Gastroesophageal sphincter (tissue), 4 donors: ENCODE data around the gene PTPRD. TPM values are rescaled to one million over a fixed set of nuclear protein-coding genes. Genes with fewer than 3 reads are reported as not detected.

Source experiments
- ATAC-seq: fragments of 150-250 bp; one replicate; pipeline ENCODE4 v1.9.1; 2016; ENCODE audit warnings: mild to moderate bottlenecking, moderate library complexity
- H3K27ac ChIP-seq, 4 donors: fragments of 200-600 bp; sonication (generic) in 3 of 4; 1 replicate in 3 of 4; 2 replicates in 1 of 4; pipeline ENCODE4 v1.5.1; 2016 to 2019
- H3K27me3 ChIP-seq: fragments of 200-600 bp; sonication (generic); one replicate; pipeline ENCODE4 v1.5.1; 2019
- H3K36me3 ChIP-seq, 2 donors: fragments of 200-600 bp; sonication (generic); one replicate each; pipeline ENCODE4 v1.5.1; 2019; ENCODE audit warnings: control low read depth in 1 of 2
- H3K4me1 ChIP-seq, 3 donors: fragments of 200-600 bp; sonication (generic); 1 replicate in 2 of 3; 2 replicates in 1 of 3; pipeline ENCODE4 v1.5.1; 2016 to 2019; ENCODE audit warnings: control low read depth in 2 of 3
- H3K4me3 ChIP-seq, 2 donors: fragments of 200-600 bp; sonication (generic); one replicate each; pipeline ENCODE4 v1.5.1; 2019; ENCODE audit warnings: mild to moderate bottlenecking in 1 of 2, moderate library complexity in 1 of 2
- H3K9me3 ChIP-seq, 3 donors: fragments of 200-600 bp; sonication (generic); one replicate each; pipeline ENCODE4 v1.5.1; 2017 to 2019; ENCODE audit warnings: control low read depth in 2 of 3
- CTCF ChIP-seq, 4 experiments: fragments of 200-600 bp in 2 of 4; fragments of 450-650 bp in 2 of 4; sonication (generic) in 1 of 4; IDR thresholded peaks; one replicate each; pipeline ENCODE4 v1.5.1; 2017 to 2019; ENCODE audit warnings: antibody characterized with exemption in 4 of 4, mild to moderate bottlenecking in 2 of 4, moderate library complexity in 2 of 4
- EP300 ChIP-seq: sonication (generic); formaldehyde crosslinking; IDR thresholded peaks from one replicate; pipeline ENCODE4 v1.6.1; 2017; ENCODE audit warnings: antibody characterized with exemption, mild to moderate bottlenecking
- POLR2A ChIP-seq, 2 donors: fragments of 450-650 bp; IDR thresholded peaks; one replicate each; pipeline ENCODE4 v1.6.1; 2017; ENCODE audit warnings: antibody characterized with exemption in 2 of 2, mild to moderate bottlenecking in 2 of 2, moderate library complexity in 1 of 2
- POLR2AphosphoS5 ChIP-seq: sonication (generic); formaldehyde crosslinking; IDR thresholded peaks from one replicate; pipeline ENCODE4 v1.6.1; 2017; ENCODE audit warnings: antibody characterized with exemption
- WGBS, 2 donors: methylation state at CpG; one replicate each; pipeline ENCODE4 v1.1.5; 2018; ENCODE audit warnings: low coverage in 1 of 2; 5-methylcytosine and 5-hydroxymethylcytosine counted together
- total RNA-seq, 4 donors: library from RNA; depleted of rRNA; stranded (reverse); fragments of >200 nt; gene quantifications; one replicate each; pipeline ENCODE4 v1.1.0, GENCODE V29; 2016

Gene PTPRD
- total RNA-seq, 4 donors from 2014 or later, result 3.5 to 53.9 (median 15.8) TPM

DNA sequence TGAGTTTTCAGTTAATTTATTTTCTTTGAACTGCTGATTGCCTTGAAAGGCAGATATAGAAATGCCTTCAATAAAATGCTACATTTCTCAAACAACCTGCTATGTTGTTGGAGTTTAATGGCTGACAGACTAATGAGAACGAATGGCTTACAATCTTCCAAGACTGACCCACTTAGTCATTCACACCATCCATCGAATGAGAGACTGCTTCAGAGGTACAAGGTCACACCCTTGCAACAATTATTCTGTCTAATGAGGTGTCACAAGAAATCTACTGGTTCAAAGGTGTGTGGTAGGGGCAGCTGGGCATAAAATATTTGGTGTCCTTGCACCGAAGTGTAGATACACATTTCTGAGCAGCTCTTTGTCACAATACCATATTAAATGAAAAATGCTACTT, 18.3 kb downstream of the PTPRD start:
- Histone ChIP-seq H3K9me3 (no peaks in the 10 kb centered on the region), H3K36me3 (no peaks in the 10 kb centered on the region), H3K4me3 (no peak overlapping the region), H3K4me1 (no peaks in the 10 kb centered on the region), H3K27me3 (no peaks in the 10 kb centered on the region), H3K27ac (no peak overlapping the region)
- no peak for ATAC-seq
- no peak for TF ChIP-seq POLR2AphosphoS5
- TF ChIP-seq EP300, result no peak
- TF ChIP-seq CTCF (IDR thresholded peaks at IDR 0.05), result no peak
- no peak for TF ChIP-seq POLR2A (IDR thresholded peaks at IDR 0.05)
- WGBS, 2 donors, result 24 to 38% methylated on average over 2 of the region's 3 CpGs

GRCh38 chr9:10586407-10586806, 26.4 kb downstream of the PTPRD start:
- Histone ChIP-seq H3K9me3 (no peaks in the 10 kb centered on the region), H3K27ac (no peak overlapping the region), H3K36me3 (no peaks in the 10 kb centered on the region), H3K27me3 (no peaks in the 10 kb centered on the region), H3K4me1 (no peaks in the 10 kb centered on the region), H3K4me3 (no peak overlapping the region)
- 82 to 89% methylated on average over 6 of the region's 6 CpGs for WGBS, 2 donors
- TF ChIP-seq CTCF (IDR thresholded peaks at IDR 0.05) (no peak), POLR2AphosphoS5 (no peak), POLR2A (IDR thresholded peaks at IDR 0.05) (no peak), EP300 (no peak)
- ATAC-seq, result no peak

DNA sequence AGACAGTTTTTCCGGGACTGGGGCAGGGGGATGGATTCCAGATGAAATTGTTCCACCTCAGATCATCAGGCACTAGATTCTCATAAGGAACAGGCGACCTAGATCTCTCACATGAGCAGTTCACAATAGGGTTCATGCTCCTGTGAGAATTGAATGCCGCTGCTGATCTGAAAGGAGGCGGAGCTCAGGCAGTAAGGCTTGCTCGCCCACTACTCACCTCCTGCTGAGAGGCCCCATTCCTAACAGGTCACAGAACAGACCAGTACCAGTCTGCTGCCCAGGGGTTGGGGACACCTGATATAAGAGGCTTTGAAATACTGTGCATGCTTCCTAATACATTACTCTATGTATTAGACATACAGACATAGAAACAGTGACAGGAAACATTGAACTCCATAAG, 41.1 kb downstream of the PTPRD start:
- ATAC-seq, result no peak
- no peaks in the 10 kb centered on the region for H3K36me3 ChIP-seq
- H3K27me3 ChIP-seq, result no peaks in the 10 kb centered on the region
- no peak overlapping the region for H3K27ac ChIP-seq
- H3K9me3 ChIP-seq, result no peaks in the 10 kb centered on the region
- H3K4me3 ChIP-seq, result no peak overlapping the region
- H3K4me1 ChIP-seq, result no peaks in the 10 kb centered on the region
- TF ChIP-seq EP300 (no peak), POLR2A (IDR thresholded peaks at IDR 0.05) (no peak), CTCF (IDR thresholded peaks at IDR 0.05) (no peak), POLR2AphosphoS5 (no peak)
- WGBS, 2 donors, result 40 to 54% methylated on average over 1 to 2 of the region's 5 CpGs

DNA sequence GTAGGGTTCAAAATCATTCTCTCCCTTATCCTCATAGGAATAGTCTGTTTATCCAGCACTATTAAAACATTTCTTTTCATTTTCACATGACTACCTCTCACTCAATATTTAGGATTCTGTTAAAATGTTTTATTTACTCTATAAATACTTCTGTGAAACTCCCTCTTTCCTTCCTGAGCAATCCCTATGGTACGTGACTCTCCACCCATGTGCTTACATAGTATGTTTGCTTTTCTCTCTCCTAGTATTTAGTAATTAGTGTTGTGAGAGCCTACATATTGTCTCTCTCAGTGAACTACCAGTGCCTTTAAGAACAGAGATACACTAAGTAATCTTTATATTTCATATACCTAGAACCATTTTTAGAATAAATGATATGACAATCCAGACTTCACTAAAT, 46.0 kb downstream of the PTPRD start:
- 50 to 75% methylated on average over 1 of the region's 1 CpG for WGBS, 2 donors
- no peak for ATAC-seq

More for the DNA sequence above, 46.0 kb downstream of the PTPRD start:
- Histone ChIP-seq H3K4me1 (no peaks in the 10 kb centered on the region), H3K9me3 (no peaks in the 10 kb centered on the region), H3K4me3 (no peak overlapping the region), H3K36me3 (no peaks in the 10 kb centered on the region), H3K27me3 (no peaks in the 10 kb centered on the region), H3K27ac (no peak overlapping the region)
- TF ChIP-seq POLR2A (IDR thresholded peaks at IDR 0.05) (no peak), POLR2AphosphoS5 (no peak), EP300 (no peak), CTCF (IDR thresholded peaks at IDR 0.05) (no peak)
